H1 (cell line): ENCODE results near the gene DEPP1. TPM values are rescaled to one million over a fixed set of nuclear protein-coding genes. Genes with fewer than 3 reads are reported as not detected.

Experiments used
- CTCF ChIA-PET: fragments of 300-600 bp; sonication (Branson Sonifier 250); formaldehyde crosslinking; loops from one replicate; lab custom pipeline; 2021; ENCODE audit not compliant: partially characterized antibody; lab: Charles Lee
- POLR2A ChIA-PET: fragments of 300-600 bp; sonication (Branson Sonifier 250); formaldehyde crosslinking; loops from one replicate; lab custom pipeline; 2021; ENCODE audit warnings: inconsistent platforms; ENCODE audit not compliant: partially characterized antibody; lab: Charles Lee
- DNase-seq, 2 experiments: peaks; one replicate each; pipeline versions ENCODE4 v3.0.0 to v3.0.0-alpha.2; 2010 to 2022; ENCODE audit warnings: low spot score in 2 of 2, low read depth in 1 of 2, mixed read lengths in 1 of 2
- FAIRE-seq: peaks from 2 replicates; lab custom pipeline; 2011; peaks lifted over from hg19 to GRCh38; lab: Jason Lieb, UNC
- H2AFZ ChIP-seq: 2 replicates; pipeline ENCODE4 v1.8.1; 2012; ENCODE audit warnings: low read length, inconsistent platforms
- H2AK5ac ChIP-seq: 2 replicates; pipeline ENCODE4 v1.6.1; 2013; ENCODE audit warnings: low read depth, low read length
- H2BK120ac ChIP-seq: replicated peaks from 2 replicates; pipeline ENCODE3; 2013; ENCODE audit warnings: low read depth, low read length, inconsistent platforms
- H2BK12ac ChIP-seq: 2 replicates; pipeline ENCODE4 v1.6.1; 2013; ENCODE audit warnings: low read depth, low read length
- H2BK15ac ChIP-seq: 2 replicates; pipeline ENCODE4 v1.6.1; 2013; ENCODE audit warnings: low read length
- H2BK20ac ChIP-seq: 2 replicates; pipeline ENCODE4 v1.6.1; 2013; ENCODE audit warnings: low read length
- H2BK5ac ChIP-seq: 2 replicates; pipeline ENCODE4 v1.6.1; 2013; ENCODE audit warnings: low read depth, low read length
- H3K14ac ChIP-seq: 2 replicates; pipeline ENCODE4 v1.6.1; 2013; ENCODE audit warnings: inconsistent platforms; ENCODE audit not compliant: insufficient read length
- H3K18ac ChIP-seq: 2 replicates; pipeline ENCODE4 v1.6.1; 2013; ENCODE audit warnings: low read length; ENCODE audit errors: extremely low read depth
- H3K23ac ChIP-seq: 2 replicates; pipeline ENCODE4 v1.6.1; 2013; ENCODE audit warnings: inconsistent platforms; ENCODE audit not compliant: insufficient read length
- H3K23me2 ChIP-seq: 2 replicates; pipeline ENCODE4 v1.6.1; 2013; ENCODE audit warnings: low read depth, low read length
- H3K27ac ChIP-seq: 2 replicates; pipeline ENCODE4 v1.6.1; 2011; ENCODE audit warnings: low read depth, low read length, inconsistent platforms
- H3K27me3 ChIP-seq, 4 experiments: replicated peaks in 1 of 4; 1 replicate in 1 of 4; 2 replicates in 3 of 4; pipeline versions ENCODE4 v1.6.1 to v1.8.1; 2011 to 2013; ENCODE audit warnings: low read length in 3 of 4, mild to moderate bottlenecking in 3 of 4, inconsistent platforms in 2 of 4, mixed read lengths in 2 of 4, moderate library complexity in 1 of 4; ENCODE audit not compliant: control insufficient read depth in 3 of 4, insufficient read depth in 3 of 4; ENCODE audit errors: extremely low read depth in 1 of 4
- H3K36me3 ChIP-seq, 4 experiments: 2 replicates each; pipeline versions ENCODE4 v1.6.1 to v1.8.1; 2011 to 2013; ENCODE audit warnings: mild to moderate bottlenecking in 4 of 4, low read length in 3 of 4, moderate library complexity in 2 of 4, control low read depth in 1 of 4, inconsistent platforms in 1 of 4; ENCODE audit not compliant: insufficient read depth in 4 of 4, control insufficient read depth in 2 of 4
- H3K4ac ChIP-seq: replicated peaks from 2 replicates; pipeline ENCODE3; 2013; ENCODE audit warnings: low read length, low read depth, mixed read lengths, inconsistent platforms; ENCODE audit not compliant: insufficient read length
- H3K4me1 ChIP-seq, 4 experiments: replicated peaks in 1 of 4; 1 replicate in 1 of 4; 2 replicates in 3 of 4; pipeline versions ENCODE4 v1.6.1 to v1.8.1; 2011 to 2013; ENCODE audit warnings: low read length in 3 of 4, inconsistent platforms in 2 of 4, mixed read lengths in 1 of 4; ENCODE audit not compliant: insufficient read depth in 4 of 4, control insufficient read depth in 3 of 4
- H3K4me2 ChIP-seq, 2 experiments: 2 replicates each; pipeline versions ENCODE4 v1.6.1 to v1.8.1; 2011 to 2013; ENCODE audit warnings: low read depth in 2 of 2, low read length in 2 of 2, control low read depth in 1 of 2, inconsistent platforms in 1 of 2, mild to moderate bottlenecking in 1 of 2; ENCODE audit not compliant: insufficient read depth in 1 of 2
- H3K4me3 ChIP-seq, 4 experiments: fragments of 200-600, 300-600 bp in 1 of 4; sonication (generic), shearing (Covaris generic), sonication (Bioruptor Twin) in 1 of 4; 2 replicates each; pipeline versions ENCODE4 v1.5.1 to v1.8.1; 2011 to 2016; ENCODE audit warnings: low read length in 4 of 4, low read depth in 3 of 4, control low read depth in 2 of 4, inconsistent platforms in 2 of 4, mild to moderate bottlenecking in 2 of 4, mixed read lengths in 1 of 4, moderate library complexity in 1 of 4; ENCODE audit not compliant: insufficient read depth in 2 of 4; ENCODE audit errors: extremely low read depth in 1 of 4
- H3K56ac ChIP-seq: replicated peaks from 2 replicates; pipeline ENCODE3; 2013; ENCODE audit warnings: low read depth, mild to moderate bottlenecking, mixed read lengths, low read length, inconsistent platforms; ENCODE audit not compliant: insufficient read length
- H3K79me1 ChIP-seq: 2 replicates; pipeline ENCODE4 v1.6.1; 2013; ENCODE audit warnings: low read depth, low read length, control low read depth
- H3K79me2 ChIP-seq, 2 experiments: 2 replicates each; pipeline versions ENCODE4 v1.6.1 to v1.8.1; 2012 to 2013; ENCODE audit warnings: low read length in 2 of 2, mild to moderate bottlenecking in 2 of 2, inconsistent platforms in 1 of 2; ENCODE audit not compliant: insufficient read depth in 2 of 2, control insufficient read depth in 1 of 2
- H3K9ac ChIP-seq, 4 experiments: replicated peaks in 1 of 4; 1 replicate in 1 of 4; 2 replicates in 3 of 4; pipeline versions ENCODE4 v1.6.1 to v1.8.1; 2011 to 2013; ENCODE audit warnings: low read depth in 3 of 4, low read length in 3 of 4, control low read depth in 2 of 4, mild to moderate bottlenecking in 2 of 4, moderate library complexity in 2 of 4, inconsistent platforms in 1 of 4; ENCODE audit errors: extremely low read depth in 1 of 4
- H3K9me3 ChIP-seq, 2 experiments: 2 replicates each; pipeline versions ENCODE4 v1.6.1 to v1.8.1; 2012 to 2013; ENCODE audit warnings: mild to moderate bottlenecking in 2 of 2, moderate library complexity in 2 of 2, control low read depth in 1 of 2, inconsistent platforms in 1 of 2, low read depth in 1 of 2, low read length in 1 of 2, mixed read lengths in 1 of 2; ENCODE audit not compliant: insufficient read depth in 2 of 2
- H4K20me1 ChIP-seq, 2 experiments: replicated peaks in 1 of 2; 2 replicates each; pipeline versions ENCODE3 to v1.8.1; 2011 to 2013; ENCODE audit warnings: inconsistent platforms in 2 of 2, low read length in 2 of 2, mild to moderate bottlenecking in 1 of 2; ENCODE audit not compliant: insufficient read depth in 2 of 2, control insufficient read depth in 1 of 2
- H4K5ac ChIP-seq: 2 replicates; pipeline ENCODE4 v1.6.1; 2013; ENCODE audit warnings: low read length, low read depth, mixed read lengths, inconsistent platforms; ENCODE audit not compliant: insufficient read length
- H4K8ac ChIP-seq: 2 replicates; pipeline ENCODE4 v1.8.0; 2013; ENCODE audit warnings: mild to moderate bottlenecking, moderate library complexity, low read length, inconsistent platforms; ENCODE audit not compliant: insufficient read depth; ENCODE audit errors: extremely low read depth
- H4K91ac ChIP-seq: replicated peaks from 2 replicates; pipeline ENCODE3; 2013; ENCODE audit warnings: low read length, mixed read lengths, inconsistent platforms; ENCODE audit not compliant: insufficient read length
- ASH2L ChIP-seq: fragments of 200-600, 300-600 bp; sonication (generic); IDR thresholded peaks from one replicate; pipeline ENCODE4 v1.7.1; 2017; ENCODE audit warnings: low read length
- BRCA1 ChIP-seq: IDR thresholded peaks from 2 replicates; pipeline ENCODE4 v1.6.1; 2012; ENCODE audit warnings: low read depth, low read length, improper control_type of control experiment
- CHD2 ChIP-seq: IDR thresholded peaks from 2 replicates; pipeline ENCODE4 v1.6.1; 2012; ENCODE audit warnings: low read length, improper control_type of control experiment
- CREB1 ChIP-seq: IDR thresholded peaks from 2 replicates; pipeline ENCODE4 v1.6.1; 2012; ENCODE audit warnings: inconsistent platforms
- CTBP2 ChIP-seq: IDR thresholded peaks from 2 replicates; pipeline ENCODE4 v1.7.0; 2011; ENCODE audit warnings: borderline replicate concordance, mild to moderate bottlenecking, moderate library complexity, mixed read lengths, low read length; ENCODE audit not compliant: insufficient read depth, insufficient read length
- EP300 ChIP-seq, 2 experiments: IDR thresholded peaks; 1 replicate in 1 of 2; 2 replicates in 1 of 2; pipeline ENCODE4 v1.6.1; 2011 to 2012; ENCODE audit warnings: low read depth in 2 of 2, low read length in 2 of 2, mild to moderate bottlenecking in 2 of 2, borderline replicate concordance in 1 of 2, inconsistent platforms in 1 of 2, moderate library complexity in 1 of 2
- MAX ChIP-seq: IDR thresholded peaks from 2 replicates; pipeline ENCODE4 v1.6.1; 2012; ENCODE audit warnings: inconsistent platforms
- NRF1 ChIP-seq: IDR thresholded peaks from 2 replicates; pipeline ENCODE4 v1.6.1; 2011; ENCODE audit warnings: mild to moderate bottlenecking, low read depth, low read length, improper control_type of control experiment
- RFX5 ChIP-seq: IDR thresholded peaks from 2 replicates; pipeline ENCODE4 v1.6.1; 2011; ENCODE audit warnings: low read depth, low read length, improper control_type of control experiment, borderline replicate concordance
- SAP30 ChIP-seq: fragments of 300-600 bp; sonication (generic); IDR thresholded peaks from 2 replicates; pipeline ENCODE4 v1.7.1; 2012; ENCODE audit warnings: low read length, moderate library complexity, mild to moderate bottlenecking, inconsistent platforms; ENCODE audit not compliant: insufficient read depth, insufficient replicate concordance
- SIX5 ChIP-seq: IDR thresholded peaks from 2 replicates; pipeline ENCODE4 v1.6.1; 2011; ENCODE audit warnings: mild to moderate bottlenecking, low read depth, low read length
- SP4 ChIP-seq: IDR thresholded peaks from 2 replicates; pipeline ENCODE4 v1.6.1; 2012; ENCODE audit warnings: low read length, inconsistent platforms
- TAF1 ChIP-seq: IDR thresholded peaks from 2 replicates; pipeline ENCODE4 v1.6.1; 2011; ENCODE audit warnings: mild to moderate bottlenecking, low read depth, low read length
- TAF7 ChIP-seq: optimal IDR thresholded peaks from 2 replicates; pipeline ENCODE3; 2011; ENCODE audit warnings: low read depth, mild to moderate bottlenecking, inconsistent platforms, low read length, moderate library complexity, borderline replicate concordance
- TCF12 ChIP-seq: IDR thresholded peaks from 2 replicates; pipeline ENCODE4 v1.6.1; 2011; ENCODE audit warnings: low read depth, mild to moderate bottlenecking, low read length
- WGBS, 2 experiments: shearing (Covaris generic) in 1 of 2; methylation state at CpG; one replicate each; pipeline versions ENCODE4 v1.1.6 to v1.1.7; 2013 to 2015; ENCODE audit warnings: low lambda C conversion rate in 2 of 2, mixed read lengths in 2 of 2, inconsistent platforms in 1 of 2, low coverage in 1 of 2, missing lambda C conversion rate in 1 of 2; ENCODE audit not compliant: insufficient replicate concordance in 2 of 2, insufficient coverage in 1 of 2, insufficient read length in 1 of 2; ENCODE audit errors: extremely low coverage in 1 of 2, missing lambda C conversion rate in 1 of 2; 5-methylcytosine and 5-hydroxymethylcytosine counted together
- polyA plus RNA-seq, 7 experiments: library from polyadenylated mRNA; depleted of rRNA in 3 of 7; stranded (reverse) in 5 of 7; unstranded in 2 of 7; fragments of >200 nt in 5 of 7; fragments of 200-250 nt in 2 of 7; gene quantifications; 1 replicate in 5 of 7; 2 replicates in 1 of 7; 4 replicates in 1 of 7; pipeline versions ENCODE4 v1.2.1 to v1.2.3, GENCODE V29; 2011 to 2013; ENCODE audit warnings: missing spikeins in 2 of 7, mixed read lengths in 2 of 7
- total RNA-seq: library from RNA; stranded (reverse); fragmentation: NEBNext Ultra II Directional; extraction: Animal tissue kit (Norgen Biotek cat#: 25700); gene quantifications from 2 replicates; pipeline ENCODE4 v1.2.1, GENCODE V29; 2021

Gene DEPP1
- total and polyA plus RNA-seq, 2 of the 8 experiments (the other 6 are each of a cell fraction or from before 2014, with no cell fraction given) = 0.67 to 4.5 TPM

GRCh38 chr10:44948642-44949041 is 30.0 kb downstream of the DEPP1 start:
- Histone ChIP-seq H2BK15ac (no peak overlapping the region), H2AFZ (no peak overlapping the region), H2BK120ac (no peak overlapping the region), H3K27me3 (no peaks in the 10 kb centered on the region; a peak in 1 of 7 replicates), H4K5ac (no peak overlapping the region), H2AK5ac (no peak overlapping the region), H3K9ac (no peak overlapping the region), H3K4me1 (peaks cover 0 to 7% (median 0%) of the 10 kb centered on the region in 4 experiments; a peak in 2 of 7 replicates), H3K23ac (no peak overlapping the region), H3K27ac (no peak overlapping the region), H4K8ac (no peak overlapping the region), H2BK5ac (no peak overlapping the region), H3K4ac (no peak overlapping the region), H3K9me3 (peaks cover 0 to 10% of the 10 kb centered on the region in 2 experiments; a peak in 2 of 4 replicates), H2BK20ac (no peak overlapping the region), H2BK12ac (no peak overlapping the region), H3K4me2 (no peak overlapping the region), H3K14ac (no peak overlapping the region), H3K23me2 (no peaks in the 10 kb centered on the region), H3K36me3 (no peaks in the 10 kb centered on the region), H3K18ac (no peak overlapping the region), H4K20me1 (no peaks in the 10 kb centered on the region), H3K56ac (no peak overlapping the region), H3K79me1 (no peaks in the 10 kb centered on the region; the same call in 1 of the 2 replicates), H4K91ac (no peak overlapping the region), H3K4me3 (no peak overlapping the region), H3K79me2 (no peaks in the 10 kb centered on the region)
- FAIRE-seq (no peak), DNase-seq (peak in 1 of 2 experiments; percentile 6)
- CTCF ChIA-PET = interaction anchor here (1.3 to 13.4 kb wide), 8 partner anchors 14 to 86 kb away, joined by 3 to 143 read pairs (median 5); partner anchors contain the start of gene DEPP1
- WGBS, 2 experiments = 71% methylated on average over 1 of the region's 1 CpG; no CpG with 5 or more reads in 1 of the 2 experiments
- POLR2A ChIA-PET = interaction anchor here (0.7 to 2.9 kb wide), 4 partner anchors 9 to 30 kb away, joined by 3 to 17 read pairs (median 3); partner anchors contain the start of gene DEPP1
- TF ChIP-seq CREB1 (no peak), CTBP2 (no peak), SIX5 (no peak), ASH2L (no peak), EP300 (IDR thresholded peaks at IDR 0.05; ENCODE audit: borderline replicate concordance in 1 of 2, low read depth in 2 of 2, low read length in 2 of 2) (no peak), CHD2 (no peak), NRF1 (no peak), BRCA1 (no peak), TCF12 (no peak), SP4 (no peak), SAP30 (no peak), TAF1 (no peak), TAF7 (no peak), MAX (no peak), RFX5 (no peak)
